Heart left ventricle (tissue), 13 donors: ENCODE results near the gene KANK2.

Experiments used
- CTCF ChIP-seq, 12 donors: fragments of 200-600 bp; sonication (generic) in 4 of 12; IDR thresholded peaks; one replicate each; pipeline versions ENCODE4 v1.5.0 to v1.8.0; 2018 to 2022; ENCODE audit warnings: antibody characterized with exemption in 12 of 12, mild to moderate bottlenecking in 5 of 12
- POLR2A ChIP-seq, 2 donors: fragments of 450-650 bp; IDR thresholded peaks; one replicate each; pipeline ENCODE4 v1.6.1; 2017; ENCODE audit warnings: antibody characterized with exemption in 2 of 2, mild to moderate bottlenecking in 2 of 2, moderate library complexity in 2 of 2
- donor health status: ischemic (EF 13 %, LVEDD 7.1; RV severe dilation, severe dysfunction).
- donor health status: DM: no; HTN: yes; CAD: no.
- donor health status: DM: no; HTN: no; CAD: no.
- donor health status: ischemic (EF 25% LVEDD 6.9; RV normal size, moderate dysfunction).
- donor health status: ischemic (EF 25% LVEDD 5.7; RV mildly dilated, moderate dysfunction).
- donor health status: ischemic (EF 35%, LVEDD 5.7; RV mildly dilated, moderate dysfunction).
- donor health status: nonischemic (EF 11% LVEDD 7.7; RV severe dilation, severe dysfunction).
- donor health status: DM: yes; HTN: yes; CAD: no.
- donor health status: PGD.
- donor health status: ischemic (EF 29% LVEDD 5.4; RV normal size, mild dysfunction).
- donor health status: nonischemic (EF 23%, LVEDD 6.1; RV moderate dilation, normal function).

- TF ChIP-seq CTCF (IDR thresholded peaks at IDR 0.05) (no peak), POLR2A (IDR thresholded peaks at IDR 0.05) (no peak)
Observed at GRCh38 chr19:11136400-11137101, 60.8 kb downstream of the KANK2 start.
